Measurements from ENCODE around the gene PDXK. TPM values are rescaled to one million over a fixed set of nuclear protein-coding genes. Genes with fewer than 3 reads are reported as not detected.

Gene PDXK
- total RNA-seq, 2 donors from 2014 or later = 93.1 to 106 TPM

GRCh38 chr21:43734928-43735229 is 15.9 kb downstream of the PDXK start:
- no peak for DNase-seq
- H3K4me3 Mint-ChIP-seq = peak overlapping the region; percentile 82
- no peaks in the 10 kb centered on the region for H3K27me3 Mint-ChIP-seq
- ATAC-seq = no peak
- peaks cover 33% of the 10 kb centered on the region for H3K4me1 Mint-ChIP-seq
- H3K27ac Mint-ChIP-seq = peak overlapping the region; percentile 77
- H3K36me3 Mint-ChIP-seq (ENCODE audit: low read depth) = no peaks in the 10 kb centered on the region
- no peaks in the 10 kb centered on the region for H3K9me3 ChIP-seq (ENCODE audit: control insufficient read depth, low read length, poor library complexity, severe bottlenecking)

- peaks cover 33% of the 10 kb centered on the region for H3K4me1 Mint-ChIP-seq
- H3K27me3 Mint-ChIP-seq = no peaks in the 10 kb centered on the region
- H3K4me3 Mint-ChIP-seq = no peak overlapping the region
- no peaks in the 10 kb centered on the region for H3K9me3 ChIP-seq (ENCODE audit: control insufficient read depth, low read length, poor library complexity, severe bottlenecking)
- ATAC-seq (no peak), DNase-seq (no peak)
- no peaks in the 10 kb centered on the region for H3K36me3 Mint-ChIP-seq (ENCODE audit: low read depth)
- peak overlapping the region; percentile 77 for H3K27ac Mint-ChIP-seq
Observed at GRCh38 chr21:43735236-43736091, 16.5 kb downstream of the PDXK start.

- H3K9me3 ChIP-seq (ENCODE audit: control insufficient read depth, low read length, poor library complexity, severe bottlenecking) = no peaks in the 10 kb centered on the region
- Mint-ChIP-seq H3K4me1 (peaks cover 35% of the 10 kb centered on the region), H3K27ac (peak overlapping the region; percentile 16), H3K4me3 (no peak overlapping the region), H3K36me3 (ENCODE audit: low read depth) (no peaks in the 10 kb centered on the region), H3K27me3 (no peaks in the 10 kb centered on the region)
- DNase-seq (no peak), ATAC-seq (no peak)
Observed at GRCh38 chr21:43736224-43736883, 17.4 kb downstream of the PDXK start.

- no peak overlapping the region for H3K4me3 Mint-ChIP-seq
- H3K27ac Mint-ChIP-seq = no peak overlapping the region
- H3K36me3 Mint-ChIP-seq (ENCODE audit: low read depth) = no peaks in the 10 kb centered on the region
- DNase-seq (no peak), ATAC-seq (no peak)
- no peaks in the 10 kb centered on the region for H3K27me3 Mint-ChIP-seq
- H3K9me3 ChIP-seq (ENCODE audit: control insufficient read depth, low read length, poor library complexity, severe bottlenecking) = no peaks in the 10 kb centered on the region
- H3K4me1 Mint-ChIP-seq = peaks cover 29% of the 10 kb centered on the region
Observed at GRCh38 chr21:43737158-43737950, 18.4 kb downstream of the PDXK start.

- no peaks in the 10 kb centered on the region for H3K27me3 Mint-ChIP-seq
- H3K27ac Mint-ChIP-seq = peak overlapping the region; percentile 75
- H3K4me3 Mint-ChIP-seq = no peak overlapping the region
- no peaks in the 10 kb centered on the region for H3K9me3 ChIP-seq (ENCODE audit: control insufficient read depth, low read length, poor library complexity, severe bottlenecking)
- peaks cover 17% of the 10 kb centered on the region for H3K4me1 Mint-ChIP-seq
- DNase-seq = no peak
- H3K36me3 Mint-ChIP-seq (ENCODE audit: low read depth) = peaks cover 2% of the 10 kb centered on the region
- ATAC-seq = peak; percentile 18
Observed at GRCh38 chr21:43739621-43740435, 20.9 kb downstream of the PDXK start.

GRCh38 chr21:43740497-43741156 is 21.7 kb downstream of the PDXK start:
- peaks cover 3% of the 10 kb centered on the region for H3K36me3 Mint-ChIP-seq (ENCODE audit: low read depth)
- ATAC-seq (peak; percentile 81), DNase-seq (peak in 1 of 3 donors; percentile 40)
- H3K4me1 Mint-ChIP-seq = peaks cover 17% of the 10 kb centered on the region
- no peaks in the 10 kb centered on the region for H3K9me3 ChIP-seq (ENCODE audit: control insufficient read depth, low read length, poor library complexity, severe bottlenecking)
- H3K27me3 Mint-ChIP-seq = no peaks in the 10 kb centered on the region
- H3K27ac Mint-ChIP-seq = peak overlapping the region; percentile 65
- peak overlapping the region; percentile 85 for H3K4me3 Mint-ChIP-seq

- Mint-ChIP-seq H3K4me3 (peak overlapping the region; percentile 36), H3K27ac (no peak overlapping the region), H3K4me1 (peaks cover 11% of the 10 kb centered on the region), H3K36me3 (ENCODE audit: low read depth) (peaks cover 3% of the 10 kb centered on the region), H3K27me3 (no peaks in the 10 kb centered on the region)
- ATAC-seq (no peak), DNase-seq (no peak)
- H3K9me3 ChIP-seq (ENCODE audit: control insufficient read depth, low read length, poor library complexity, severe bottlenecking) = no peaks in the 10 kb centered on the region
Observed at GRCh38 chr21:43741423-43742096, 22.6 kb downstream of the PDXK start.

- H3K36me3 Mint-ChIP-seq (ENCODE audit: low read depth) = peaks cover 3% of the 10 kb centered on the region
- H3K9me3 ChIP-seq (ENCODE audit: control insufficient read depth, low read length, poor library complexity, severe bottlenecking) = no peaks in the 10 kb centered on the region
- no peak overlapping the region for H3K27ac Mint-ChIP-seq
- peaks cover 7% of the 10 kb centered on the region for H3K4me1 Mint-ChIP-seq
- H3K4me3 Mint-ChIP-seq = no peak overlapping the region
- H3K27me3 Mint-ChIP-seq = no peaks in the 10 kb centered on the region
- DNase-seq (no peak), ATAC-seq (no peak)
Observed at GRCh38 chr21:43743947-43744346, 25.0 kb downstream of the PDXK start.

GRCh38 chr21:43744725-43745124 is 25.8 kb downstream of the PDXK start:
- peaks cover 3% of the 10 kb centered on the region for H3K36me3 Mint-ChIP-seq (ENCODE audit: low read depth)
- H3K4me3 Mint-ChIP-seq = no peak overlapping the region
- H3K27me3 Mint-ChIP-seq = no peaks in the 10 kb centered on the region
- peaks cover 5% of the 10 kb centered on the region for H3K4me1 Mint-ChIP-seq
- ATAC-seq (no peak), DNase-seq (no peak)
- peak overlapping the region; percentile 54 for H3K27ac Mint-ChIP-seq
- no peaks in the 10 kb centered on the region for H3K9me3 ChIP-seq (ENCODE audit: control insufficient read depth, low read length, poor library complexity, severe bottlenecking)

GRCh38 chr21:43745772-43746517 is 27.0 kb downstream of the PDXK start:
- Mint-ChIP-seq H3K36me3 (ENCODE audit: low read depth) (peaks cover 5% of the 10 kb centered on the region), H3K4me3 (no peak overlapping the region), H3K27ac (peak overlapping the region; percentile 27), H3K4me1 (peaks cover under 1% of the 10 kb centered on the region), H3K27me3 (no peaks in the 10 kb centered on the region)
- H3K9me3 ChIP-seq (ENCODE audit: control insufficient read depth, low read length, poor library complexity, severe bottlenecking) = no peaks in the 10 kb centered on the region
- DNase-seq = no peak
- no peak for ATAC-seq

GRCh38 chr21:43748622-43749021 is 29.7 kb downstream of the PDXK start:
- ATAC-seq = no peak
- peaks cover 5% of the 10 kb centered on the region for H3K36me3 Mint-ChIP-seq (ENCODE audit: low read depth)

More at GRCh38 chr21:43748622-43749021, 29.7 kb downstream of the PDXK start:
- H3K27ac Mint-ChIP-seq = no peak overlapping the region
- H3K27me3 Mint-ChIP-seq = no peaks in the 10 kb centered on the region
- no peak for DNase-seq
- no peaks in the 10 kb centered on the region for H3K9me3 ChIP-seq (ENCODE audit: control insufficient read depth, low read length, poor library complexity, severe bottlenecking)
- H3K4me3 Mint-ChIP-seq = no peak overlapping the region
- no peaks in the 10 kb centered on the region for H3K4me1 Mint-ChIP-seq
